Measurements from ENCODE around the gene NUDT22.

NUDT22 gene

DNA sequence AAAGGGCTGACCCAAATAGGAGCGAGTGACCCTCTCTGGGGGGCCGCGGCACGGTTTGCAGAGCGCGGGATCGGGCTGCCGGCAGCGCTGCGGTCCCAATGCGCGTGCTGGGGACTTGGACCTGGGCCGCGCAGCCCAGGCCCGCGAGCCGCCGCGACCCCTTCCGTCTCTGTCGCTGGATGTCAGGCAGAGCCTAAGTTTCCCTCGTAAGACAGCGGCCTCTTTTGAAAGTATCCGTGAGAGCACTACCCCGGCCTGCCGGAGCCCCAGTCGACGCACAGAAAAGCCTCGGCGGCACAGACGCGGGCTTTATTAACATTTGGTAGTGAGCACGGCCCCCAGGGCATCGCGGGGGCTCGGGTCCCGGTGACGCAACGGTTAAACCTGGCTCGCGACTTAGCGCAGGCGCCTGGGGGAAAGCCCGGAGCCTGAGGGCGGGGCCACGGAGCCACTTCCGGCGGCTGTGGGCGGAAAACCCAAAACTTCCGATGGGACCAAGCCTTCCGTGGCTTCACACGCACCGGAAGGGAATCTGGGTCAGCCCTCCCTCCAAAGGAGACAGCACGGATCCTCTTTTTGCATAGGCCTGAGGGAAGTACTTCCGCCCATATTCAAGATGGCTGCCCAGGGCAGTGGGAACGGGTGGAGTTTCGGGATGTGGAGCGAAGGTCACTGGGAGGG, 43.6 kb downstream of the NUDT22 start:
- DNase-seq (ENCODE audit: low spot score): peak; percentile 94

DNA sequence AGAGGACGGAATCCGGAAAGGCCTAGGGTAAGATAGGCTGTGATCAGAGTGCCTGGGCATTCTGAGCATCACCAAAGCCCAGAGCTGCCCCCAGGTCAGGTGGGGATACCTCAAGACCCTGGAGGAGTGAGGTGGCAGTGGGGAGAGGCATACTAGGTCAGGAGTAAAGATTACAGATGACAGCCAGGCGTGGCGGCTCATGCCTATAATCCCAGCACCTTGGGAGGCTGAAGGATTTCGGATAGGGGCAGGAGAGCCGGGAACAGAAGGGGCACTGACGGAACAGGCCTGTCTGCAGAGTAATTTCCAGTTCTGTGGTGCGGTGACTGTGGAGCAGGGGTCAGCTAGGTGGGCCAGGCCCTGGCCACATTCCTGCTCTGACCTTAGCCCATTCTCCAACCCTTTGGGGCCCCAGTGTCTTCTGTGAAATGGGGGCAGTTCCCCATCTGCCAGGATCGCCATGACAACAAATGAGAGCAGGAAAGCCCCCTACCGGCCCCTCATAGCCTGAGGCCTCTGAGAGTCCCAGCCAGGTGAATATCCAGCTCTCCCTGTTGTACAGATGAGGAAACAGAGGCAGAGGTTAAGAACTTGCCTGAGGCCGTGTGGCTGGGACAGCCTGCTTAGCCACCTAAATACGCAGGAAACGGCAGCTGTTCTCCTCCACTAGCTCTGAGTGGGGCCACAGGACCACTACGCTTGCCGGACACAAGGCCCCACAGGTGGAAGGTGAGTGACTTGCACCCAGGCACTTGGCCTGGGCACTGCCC, 49.1 kb downstream of the NUDT22 start:
- DNase-seq (ENCODE audit: low spot score): no peak

DNA sequence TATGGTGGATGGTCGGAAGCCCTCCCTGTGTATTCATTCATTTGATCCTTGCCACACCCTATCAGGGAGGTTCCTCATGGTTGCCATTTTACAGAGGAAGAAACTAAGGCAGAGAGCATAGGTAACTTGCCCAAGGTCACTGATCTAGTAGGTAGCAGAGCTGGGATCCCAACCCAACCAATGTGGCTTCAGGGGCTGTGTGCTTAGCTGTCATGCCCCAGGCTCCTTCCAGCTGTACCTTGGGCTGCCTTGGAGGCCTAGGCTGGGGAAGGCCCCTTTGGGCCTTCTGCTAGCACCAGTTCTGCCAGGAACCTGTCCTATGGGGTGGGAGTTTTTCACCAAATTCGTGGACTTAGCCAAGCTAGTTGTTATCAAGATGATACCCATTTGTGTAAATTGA, 49.8 kb downstream of the NUDT22 start:
- DNase-seq (ENCODE audit: low spot score): no peak

DNA sequence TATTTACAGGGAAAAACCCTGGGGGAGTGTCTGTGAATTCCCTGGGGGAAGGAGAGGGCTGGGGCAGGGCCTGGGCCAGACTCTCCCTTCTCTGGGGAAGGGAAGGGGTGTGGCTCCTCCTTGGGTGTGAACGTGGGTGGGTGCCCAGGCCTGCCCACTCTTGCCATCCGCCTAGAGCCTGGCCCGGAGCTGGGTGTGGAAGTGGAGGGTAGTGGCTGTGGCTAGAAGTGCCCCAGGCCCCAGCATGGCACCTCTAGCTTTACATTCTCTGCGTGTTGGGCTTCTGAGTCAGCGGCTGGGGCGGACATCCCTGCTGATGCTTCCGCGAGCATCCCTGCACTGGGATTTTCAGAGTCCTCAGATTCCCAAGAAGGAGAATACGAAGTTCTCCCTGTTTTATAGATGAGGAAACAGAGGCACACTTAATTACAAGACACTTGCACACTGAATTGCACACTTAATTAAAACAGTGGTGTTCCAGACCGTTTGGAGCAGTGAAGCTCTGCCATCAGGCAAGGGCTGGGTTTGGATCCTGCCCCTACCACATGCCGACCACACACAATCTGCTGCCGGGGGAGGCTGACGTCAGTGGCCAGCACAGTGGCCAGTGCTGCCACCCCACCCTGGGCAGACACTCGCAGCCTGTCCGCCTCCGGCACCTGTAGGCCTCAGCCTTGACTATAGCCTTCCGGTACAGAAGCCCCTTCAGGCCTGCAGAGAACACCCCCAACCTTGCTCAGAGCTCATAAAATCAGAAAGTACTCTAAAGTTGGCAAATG, 50.8 kb downstream of the NUDT22 start:
- DNase-seq (ENCODE audit: low spot score): no peak

DNA sequence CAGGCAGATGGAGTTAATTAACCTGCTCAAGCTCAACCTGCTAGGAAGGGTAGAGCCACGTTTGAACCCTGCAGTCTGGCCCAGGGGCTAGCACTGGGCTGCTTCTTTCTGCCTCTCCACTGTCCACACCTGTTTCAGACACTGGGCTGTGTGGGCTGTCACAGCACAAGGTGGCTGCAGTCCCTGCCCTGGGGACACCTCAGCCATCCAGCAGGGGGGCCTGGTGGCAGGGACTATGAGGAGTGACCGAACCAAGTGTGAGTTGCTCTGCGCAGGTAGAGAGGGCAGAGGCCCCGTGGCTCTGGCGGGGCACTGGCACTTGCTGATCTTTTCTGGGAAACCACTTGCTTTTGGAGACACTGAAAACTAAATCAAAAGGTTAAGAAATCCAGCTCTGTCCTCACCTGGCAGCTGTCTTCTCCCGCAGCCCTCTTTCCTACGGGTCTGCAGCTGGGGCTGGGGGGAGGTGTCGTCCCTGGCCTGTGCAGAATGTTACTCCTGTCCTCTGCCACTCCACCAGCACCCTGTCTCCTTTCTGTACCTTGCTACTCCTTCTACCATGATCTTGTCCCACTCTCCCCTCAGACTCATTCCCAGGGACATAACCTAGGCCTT, 52.6 kb downstream of the NUDT22 start:
- no peak for DNase-seq (ENCODE audit: low spot score)

Data from AG08396 (cell line).